GF-D8 (cell line): ENCODE data around the gene NFIA.

Experiments
- DNase-seq: peaks from one replicate; lab custom pipeline; 2025; lab: John Stamatoyannopoulos, UW

Gene NFIA

GRCh38 chr1:61247051-61247825 lies 164.9 kb downstream of the NFIA start:
- DNase-seq, result no peak

DNA sequence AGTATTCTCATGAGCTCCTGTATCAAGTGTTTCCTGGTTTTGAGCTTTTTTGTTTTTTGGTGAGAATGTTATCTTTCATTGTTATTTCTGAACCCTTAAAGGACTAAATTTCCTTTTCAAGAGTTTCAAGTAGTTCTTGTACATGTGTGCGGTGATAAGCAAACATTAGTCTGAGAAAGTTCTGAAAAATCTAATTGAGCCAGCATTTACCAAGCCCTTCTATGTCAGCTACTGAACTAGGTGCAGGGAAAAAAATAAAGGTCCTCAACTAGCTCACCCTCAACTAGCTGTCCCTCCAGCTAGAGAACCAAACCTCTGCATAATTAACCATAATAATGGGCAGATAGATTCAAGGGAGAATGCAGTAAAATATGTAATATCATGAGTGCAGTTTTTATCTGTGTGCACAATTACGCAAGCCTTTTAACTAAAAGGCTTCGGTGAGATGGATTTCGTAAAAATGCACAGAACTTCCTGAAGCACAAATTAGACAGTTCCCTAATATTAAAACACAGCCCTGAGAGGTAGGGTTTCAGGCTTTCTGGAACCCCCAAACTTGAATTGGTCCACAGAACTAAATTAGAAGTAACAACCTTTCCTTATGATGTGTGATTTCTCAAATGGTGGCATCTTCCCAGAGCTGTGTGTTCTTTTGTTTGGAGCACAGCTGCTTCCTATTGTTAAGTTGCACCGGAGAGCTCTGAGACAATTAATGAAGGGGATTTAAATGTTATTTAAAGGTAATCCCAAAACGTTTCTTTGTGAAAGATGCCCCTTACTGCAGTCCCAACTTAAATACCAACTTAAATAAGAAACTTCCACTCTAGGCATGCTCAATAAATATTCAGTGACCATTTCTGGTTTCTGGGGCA lies 165.8 kb downstream of the NFIA start:
- no peak for DNase-seq

DNA sequence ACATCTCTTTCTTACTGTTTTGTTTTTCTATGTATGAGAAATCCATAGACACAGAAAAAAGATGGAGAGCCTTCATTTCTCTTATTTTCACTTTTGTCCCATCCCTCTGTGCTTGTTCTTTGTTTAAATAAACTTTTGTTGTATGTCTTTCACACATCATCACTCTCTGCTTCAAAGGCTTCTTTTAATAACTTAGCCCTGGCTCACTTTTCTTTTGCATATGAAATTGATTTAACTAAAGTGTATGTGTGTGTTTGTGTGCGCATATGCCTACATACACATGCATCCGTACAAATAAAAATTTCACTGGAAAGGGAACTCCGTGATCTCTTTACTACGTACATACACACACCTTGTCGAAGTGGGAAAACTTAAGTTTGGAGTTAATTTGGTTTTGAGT lies 168.6 kb downstream of the NFIA start:
- DNase-seq, result no peak

DNA sequence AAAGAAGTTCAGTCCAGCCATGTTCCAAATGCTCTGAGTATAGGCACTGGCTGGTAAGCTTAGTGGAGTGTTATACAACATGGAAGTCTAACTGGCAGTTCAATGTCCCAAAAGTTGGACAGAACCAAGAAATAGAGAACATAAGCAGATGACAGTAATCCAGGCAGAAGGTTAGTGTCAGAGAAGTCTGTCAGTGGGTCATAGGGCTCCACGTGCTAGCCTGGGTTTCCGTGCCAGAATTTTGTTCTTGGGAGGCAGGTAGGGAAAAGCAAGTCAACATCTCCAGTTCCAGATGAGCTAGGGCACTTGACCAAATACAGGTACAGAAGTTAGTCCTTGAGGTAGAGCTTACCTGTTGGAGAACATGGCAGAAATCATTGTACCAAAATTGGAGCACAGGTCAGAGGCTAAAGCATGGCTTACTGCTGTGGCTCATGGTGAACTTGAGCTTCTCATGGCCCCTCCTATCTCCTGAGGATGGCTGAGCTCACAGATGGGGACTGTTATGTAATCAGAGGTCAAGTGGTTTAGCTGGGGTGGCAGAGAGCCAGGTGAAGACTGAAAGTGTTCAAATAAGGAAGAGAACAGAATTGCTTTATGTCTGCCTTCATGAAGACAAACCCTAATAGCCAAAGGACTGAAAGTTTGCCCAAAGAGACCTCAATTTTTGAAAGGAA lies 170.8 kb downstream of the NFIA start:
- peak; percentile 85 for DNase-seq

DNA sequence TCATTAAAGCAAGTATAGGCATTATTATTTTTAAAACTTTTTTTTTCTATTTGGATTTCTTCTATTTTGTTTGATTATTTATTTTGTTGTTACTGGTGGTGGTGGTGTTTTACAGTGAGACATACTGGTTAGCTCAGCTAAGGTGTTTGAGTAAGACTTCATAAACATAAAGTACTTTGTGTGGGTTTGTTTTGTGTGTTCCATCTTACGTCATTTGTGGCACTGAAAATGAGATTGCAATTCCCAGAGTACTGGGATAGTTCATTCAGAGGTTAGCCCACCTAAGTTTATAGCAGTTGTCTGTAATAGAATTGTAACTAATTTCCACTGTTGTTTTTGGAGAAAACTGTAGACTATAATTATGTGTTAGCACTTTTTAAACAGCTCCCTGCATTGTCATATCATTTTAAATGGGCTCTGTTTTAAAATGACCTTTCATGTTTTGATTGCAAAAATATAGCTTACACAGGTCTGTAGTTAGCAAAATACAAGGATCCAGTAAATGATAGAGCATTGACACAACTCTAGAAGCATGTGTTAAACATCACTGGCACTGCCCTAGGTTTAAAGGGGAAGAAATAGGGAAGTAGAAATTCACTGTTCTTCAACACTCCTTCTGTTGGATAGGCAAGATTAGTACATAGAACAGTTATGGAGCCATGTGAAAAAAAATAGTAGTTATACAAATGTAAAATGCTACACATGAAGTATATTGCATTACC lies 171.7 kb downstream of the NFIA start:
- no peak for DNase-seq

GRCh38 chr1:61254634-61255357 lies 172.4 kb downstream of the NFIA start:
- DNase-seq, result no peak

DNA sequence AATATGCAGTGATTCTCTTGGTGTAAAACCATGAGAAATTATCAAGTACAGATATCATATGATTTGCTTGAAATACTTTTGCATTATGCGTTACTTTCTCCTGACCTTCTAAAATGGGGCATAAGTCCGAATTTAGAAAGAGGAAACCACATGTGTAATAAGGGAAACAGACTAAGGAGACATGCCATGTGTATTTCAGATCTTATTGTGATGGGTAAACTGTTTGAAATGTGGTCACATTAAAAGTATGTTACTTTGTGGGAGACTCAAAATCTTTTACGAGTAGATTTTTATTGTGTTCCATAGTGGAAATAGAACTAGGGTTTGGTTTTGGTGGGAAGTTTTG lies 173.0 kb downstream of the NFIA start:
- no peak for DNase-seq

DNA sequence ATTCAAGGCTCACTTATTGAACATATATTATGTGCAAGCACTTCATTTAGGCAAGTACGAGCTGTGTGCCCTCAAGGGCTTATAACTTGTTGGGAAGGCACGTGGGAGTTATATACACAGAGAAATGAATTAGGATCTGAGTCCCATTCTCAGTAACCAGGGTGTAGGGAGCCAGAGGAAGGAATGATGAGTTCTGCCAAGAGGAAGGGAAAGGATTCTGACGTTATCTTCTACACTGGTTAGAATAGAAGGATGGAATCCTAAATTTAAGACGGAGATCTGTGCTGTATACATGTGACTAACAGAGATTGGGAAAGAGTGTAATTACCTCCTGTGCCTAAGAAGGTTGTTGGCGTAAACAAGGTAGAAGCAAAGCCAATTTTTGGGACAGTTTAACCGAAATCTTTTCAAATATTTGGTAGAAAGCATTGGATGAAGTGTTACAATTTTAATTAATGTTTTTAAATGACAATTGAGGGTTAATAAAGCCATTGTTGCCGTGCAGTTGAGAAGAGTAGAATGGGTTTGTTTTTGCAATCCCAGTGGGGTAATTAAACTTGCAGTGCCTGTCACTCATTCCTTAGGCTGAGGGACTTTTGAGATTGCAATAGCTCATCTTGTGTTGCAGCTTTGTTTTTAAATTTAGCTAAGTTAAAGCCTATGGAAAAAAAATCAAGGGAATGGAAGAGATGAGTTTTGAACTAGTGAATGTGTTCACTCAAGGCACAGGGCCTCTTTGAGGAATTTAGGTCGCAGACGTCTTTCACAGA lies 177.2 kb downstream of the NFIA start:
- DNase-seq, result no peak

DNA sequence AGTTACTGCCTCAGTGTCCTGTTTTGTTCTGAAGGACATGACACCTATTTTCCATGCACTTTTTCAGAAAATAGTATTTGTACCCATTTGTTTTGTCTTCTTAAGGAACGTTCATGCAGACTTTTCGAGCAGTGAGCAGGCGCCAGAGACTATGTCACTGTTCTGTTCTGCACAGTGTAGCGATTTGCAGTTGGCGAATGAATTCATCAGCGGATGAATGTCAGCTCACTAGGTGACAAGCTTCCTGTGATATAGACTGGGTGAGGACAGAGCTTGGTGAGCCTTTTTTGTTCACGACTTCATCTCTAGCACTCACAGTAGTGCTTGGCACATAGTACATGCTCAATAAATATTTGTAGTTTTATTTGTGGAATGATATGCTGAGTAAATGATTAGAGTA lies 177.8 kb downstream of the NFIA start:
- no peak for DNase-seq

DNA sequence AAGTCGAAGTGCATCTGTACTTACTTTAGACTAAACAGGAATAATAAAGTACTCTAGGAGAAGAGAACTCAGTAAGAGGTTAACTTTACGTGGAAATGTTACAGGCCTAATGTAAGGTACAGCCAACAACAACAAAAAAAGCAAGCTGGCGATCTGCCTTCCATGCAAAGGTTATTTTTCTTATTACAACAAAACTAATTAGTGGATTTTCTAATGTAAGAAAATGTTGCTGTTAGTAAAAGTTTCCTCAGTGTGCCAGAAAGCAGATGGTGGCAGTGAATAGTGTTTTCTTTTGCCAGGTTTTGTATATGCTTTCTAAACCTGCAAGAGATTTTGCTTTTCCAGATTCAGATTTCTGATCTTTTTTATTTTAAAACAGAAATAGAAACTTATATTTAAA lies 179.2 kb downstream of the NFIA start:
- no peak for DNase-seq

GRCh38 chr1:61263905-61264824 lies 181.8 kb downstream of the NFIA start:
- no peak for DNase-seq

- no peak for DNase-seq
Observed at GRCh38 chr1:61264825-61265242, 182.5 kb downstream of the NFIA start.

DNA sequence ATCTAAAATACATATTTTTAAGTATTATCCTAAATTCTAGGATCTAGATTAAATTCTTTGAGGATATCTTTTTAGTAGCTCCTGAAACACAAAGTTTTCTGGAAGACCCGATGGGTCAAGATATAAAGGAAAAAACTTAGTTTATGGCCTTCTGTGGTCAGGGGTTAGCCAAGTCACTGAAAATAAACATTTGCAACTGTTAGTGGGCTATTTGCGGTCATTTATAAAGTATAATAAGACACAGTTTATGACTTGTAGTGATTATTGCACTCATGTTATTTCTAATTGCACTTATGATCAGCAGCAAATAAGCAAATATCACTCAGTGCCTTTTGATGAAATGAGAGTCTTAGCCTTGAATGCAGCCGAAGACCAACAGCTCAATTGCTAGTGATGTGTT lies 183.3 kb downstream of the NFIA start:
- no peak for DNase-seq

DNA sequence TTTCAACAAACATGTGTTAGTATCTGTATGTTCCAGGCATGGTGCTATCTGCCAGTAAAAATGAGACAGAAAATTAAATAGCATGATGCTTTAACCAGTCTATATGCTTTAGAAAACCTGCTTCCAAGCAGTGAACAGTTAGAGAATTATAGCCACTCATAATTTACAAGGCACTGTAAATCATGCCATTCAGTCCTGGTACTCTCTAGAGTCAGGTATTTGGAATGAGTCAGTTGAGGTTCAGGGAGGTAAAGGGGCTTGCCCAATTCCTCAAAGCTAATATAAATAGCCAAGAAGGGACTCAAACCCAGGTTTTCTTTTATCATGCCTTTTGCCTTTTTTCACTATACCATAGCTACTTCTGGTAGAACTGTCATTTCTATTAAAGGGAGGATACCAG lies 184.4 kb downstream of the NFIA start:
- no peak for DNase-seq

DNA sequence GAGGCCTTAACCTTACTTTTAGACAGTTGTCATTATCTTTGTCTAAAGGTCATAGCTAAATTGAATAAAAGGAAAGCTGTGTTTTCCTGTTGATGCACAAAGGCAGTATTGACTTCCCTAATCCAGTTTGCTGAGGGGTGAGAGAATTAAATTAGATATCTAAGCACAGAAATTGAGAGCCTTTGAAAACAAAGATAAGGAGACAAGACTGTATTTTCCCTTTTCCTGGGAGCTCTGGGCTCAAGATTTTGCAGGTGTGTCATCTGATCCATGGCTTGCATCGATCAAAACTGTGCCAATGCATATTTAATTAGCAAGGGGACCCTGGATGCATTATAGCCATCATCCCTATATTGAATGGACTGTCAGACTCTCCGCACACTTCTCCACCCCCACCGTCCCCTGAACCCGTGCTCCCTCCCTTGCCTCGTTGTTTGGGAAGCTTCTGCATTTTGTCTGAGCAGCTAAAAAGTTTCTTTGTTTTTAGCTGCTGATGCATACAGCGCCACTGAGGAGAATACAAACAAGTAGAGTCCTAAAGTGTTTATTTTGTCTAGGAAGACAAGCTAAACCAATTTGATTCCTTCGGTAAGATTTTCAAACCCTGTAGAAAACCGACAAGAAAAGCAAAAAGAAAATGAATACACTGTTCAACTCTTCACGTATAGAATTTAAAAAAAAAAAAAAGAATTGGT lies 186.3 kb downstream of the NFIA start:
- no peak for DNase-seq

GRCh38 chr1:61269602-61270001 lies 187.2 kb downstream of the NFIA start:
- DNase-seq, result no peak

GRCh38 chr1:61270107-61270506 lies 187.7 kb downstream of the NFIA start:
- DNase-seq, result no peak

GRCh38 chr1:61270761-61271411 lies 188.5 kb downstream of the NFIA start:
- DNase-seq, result no peak

DNA sequence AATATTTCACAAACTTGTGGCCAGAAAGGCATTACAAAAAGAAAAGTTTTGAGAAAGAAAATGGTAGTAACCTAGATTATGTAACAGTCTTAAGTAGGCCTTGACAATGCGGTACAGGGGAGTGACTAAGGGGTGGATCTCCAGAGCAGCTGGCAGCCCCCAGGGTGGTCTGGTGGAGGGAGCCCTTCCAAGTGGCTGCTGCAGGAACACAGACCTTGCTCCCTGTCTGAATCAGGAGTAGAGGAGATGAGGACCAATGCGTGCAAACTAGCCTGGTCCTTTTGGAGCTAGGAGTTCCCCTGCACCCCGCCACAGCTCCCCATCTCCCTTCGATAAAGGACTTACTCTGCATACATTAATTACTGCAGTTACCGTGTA lies 189.0 kb downstream of the NFIA start:
- no peak for DNase-seq
